ENCODE results near the gene ALDOA.

ALDOA gene

DNA sequence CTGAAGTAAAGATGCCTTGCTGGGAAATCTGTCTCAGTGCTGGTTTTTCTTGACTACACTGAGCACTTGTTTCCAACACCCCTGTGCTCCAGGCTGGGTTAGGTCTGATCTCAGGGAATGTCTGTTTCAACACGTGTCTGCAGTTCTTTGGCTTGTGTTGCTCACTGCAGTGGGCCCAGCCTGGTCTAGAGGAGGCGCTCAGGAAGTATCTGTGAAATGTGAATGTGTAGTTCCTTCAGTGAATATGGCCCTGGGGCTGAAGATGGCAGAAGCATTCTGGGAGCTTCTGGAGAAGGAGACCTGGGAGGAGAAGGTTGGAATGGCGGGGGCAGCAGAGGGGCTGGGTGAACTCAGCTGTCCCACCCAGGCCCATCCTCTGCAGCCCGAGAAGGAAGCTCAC, 38.5 kb downstream of the ALDOA start:
- Histone ChIP-seq H3K27ac (ENCODE audit: low read depth, low read length) (no peak overlapping the region), H3F3A (ENCODE audit: control insufficient read depth, insufficient read depth) (no peaks in the 10 kb centered on the region), H3K4me3 (ENCODE audit: low read length) (no peak overlapping the region), H3K9me3 (ENCODE audit: control insufficient read depth, insufficient read depth, low read length) (no peaks in the 10 kb centered on the region), H4K20me1 (ENCODE audit: control insufficient read depth, insufficient read depth, low read depth, low read length) (no peaks in the 10 kb centered on the region), H3K27me3 (ENCODE audit: control insufficient read depth, low read length) (no peaks in the 10 kb centered on the region), H3K9me2 (replicated peaks; ENCODE audit: control insufficient read depth, low read length) (no peaks in the 10 kb centered on the region), H3K4me1 (ENCODE audit: control insufficient read depth, low read length) (no peaks in the 10 kb centered on the region), H3K36me3 (ENCODE audit: control insufficient read depth, low read length) (no peaks in the 10 kb centered on the region; the same call in 1 of the 2 replicates), H3K4me2 (ENCODE audit: low read length) (no peak overlapping the region), H3K79me2 (ENCODE audit: control insufficient read depth, low read length) (no peaks in the 10 kb centered on the region)
- TF ChIP-seq, protein P1, sequence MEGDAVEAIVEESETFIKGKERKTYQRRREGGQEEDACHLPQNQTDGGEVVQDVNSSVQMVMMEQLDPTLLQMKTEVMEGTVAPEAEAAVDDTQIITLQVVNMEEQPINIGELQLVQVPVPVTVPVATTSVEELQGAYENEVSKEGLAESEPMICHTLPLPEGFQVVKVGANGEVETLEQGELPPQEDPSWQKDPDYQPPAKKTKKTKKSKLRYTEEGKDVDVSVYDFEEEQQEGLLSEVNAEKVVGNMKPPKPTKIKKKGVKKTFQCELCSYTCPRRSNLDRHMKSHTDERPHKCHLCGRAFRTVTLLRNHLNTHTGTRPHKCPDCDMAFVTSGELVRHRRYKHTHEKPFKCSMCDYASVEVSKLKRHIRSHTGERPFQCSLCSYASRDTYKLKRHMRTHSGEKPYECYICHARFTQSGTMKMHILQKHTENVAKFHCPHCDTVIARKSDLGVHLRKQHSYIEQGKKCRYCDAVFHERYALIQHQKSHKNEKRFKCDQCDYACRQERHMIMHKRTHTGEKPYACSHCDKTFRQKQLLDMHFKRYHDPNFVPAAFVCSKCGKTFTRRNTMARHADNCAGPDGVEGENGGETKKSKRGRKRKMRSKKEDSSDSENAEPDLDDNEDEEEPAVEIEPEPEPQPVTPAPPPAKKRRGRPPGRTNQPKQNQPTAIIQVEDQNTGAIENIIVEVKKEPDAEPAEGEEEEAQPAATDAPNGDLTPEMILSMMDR (IDR thresholded peaks at IDR 0.05; ENCODE audit: low read depth, low read length, poor library complexity, severe bottlenecking) = no peak
- TF ChIP-seq EZH2phosphoT487 (IDR thresholded peaks at IDR 0.05; ENCODE audit: borderline replicate concordance, low read length) = no peak

DNA sequence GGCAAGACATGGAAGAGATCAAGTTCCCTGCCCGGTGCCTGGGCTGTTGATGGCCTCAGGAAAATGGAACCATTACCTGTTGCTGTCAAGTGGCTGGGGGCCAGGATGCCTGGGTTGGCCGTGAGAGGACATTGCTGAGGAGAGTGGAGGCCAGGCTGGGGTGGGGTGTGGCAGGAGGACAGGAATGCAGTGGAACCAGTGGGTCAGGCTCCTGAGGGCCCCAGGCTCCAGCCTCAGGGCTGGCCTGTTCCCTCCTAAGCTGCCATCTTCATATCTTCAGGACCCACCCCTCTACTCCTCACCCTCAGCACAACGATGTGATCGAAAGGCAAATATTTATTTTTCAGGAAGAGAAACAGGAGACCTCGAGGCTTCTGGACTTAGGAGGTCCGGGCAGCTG, 38.9 kb downstream of the ALDOA start:
- TF ChIP-seq EZH2phosphoT487 (IDR thresholded peaks at IDR 0.05; ENCODE audit: borderline replicate concordance, low read length) = no peak
- TF ChIP-seq, protein P1 (IDR thresholded peaks at IDR 0.05; ENCODE audit: low read depth, low read length, poor library complexity, severe bottlenecking) = no peak
- Histone ChIP-seq H3K36me3 (ENCODE audit: control insufficient read depth, low read length) (no peaks in the 10 kb centered on the region; the same call in 1 of the 2 replicates), H3K27ac (ENCODE audit: low read depth, low read length) (no peak overlapping the region), H3K9me3 (ENCODE audit: control insufficient read depth, insufficient read depth, low read length) (no peaks in the 10 kb centered on the region), H4K20me1 (ENCODE audit: control insufficient read depth, insufficient read depth, low read depth, low read length) (no peaks in the 10 kb centered on the region), H3K79me2 (ENCODE audit: control insufficient read depth, low read length) (no peaks in the 10 kb centered on the region), H3K27me3 (ENCODE audit: control insufficient read depth, low read length) (no peaks in the 10 kb centered on the region), H3K4me2 (ENCODE audit: low read length) (no peak overlapping the region), H3K9me2 (replicated peaks; ENCODE audit: control insufficient read depth, low read length) (no peaks in the 10 kb centered on the region), H3K4me1 (ENCODE audit: control insufficient read depth, low read length) (no peaks in the 10 kb centered on the region), H3F3A (ENCODE audit: control insufficient read depth, insufficient read depth) (no peaks in the 10 kb centered on the region), H3K4me3 (ENCODE audit: low read length) (no peak overlapping the region)

DNA sequence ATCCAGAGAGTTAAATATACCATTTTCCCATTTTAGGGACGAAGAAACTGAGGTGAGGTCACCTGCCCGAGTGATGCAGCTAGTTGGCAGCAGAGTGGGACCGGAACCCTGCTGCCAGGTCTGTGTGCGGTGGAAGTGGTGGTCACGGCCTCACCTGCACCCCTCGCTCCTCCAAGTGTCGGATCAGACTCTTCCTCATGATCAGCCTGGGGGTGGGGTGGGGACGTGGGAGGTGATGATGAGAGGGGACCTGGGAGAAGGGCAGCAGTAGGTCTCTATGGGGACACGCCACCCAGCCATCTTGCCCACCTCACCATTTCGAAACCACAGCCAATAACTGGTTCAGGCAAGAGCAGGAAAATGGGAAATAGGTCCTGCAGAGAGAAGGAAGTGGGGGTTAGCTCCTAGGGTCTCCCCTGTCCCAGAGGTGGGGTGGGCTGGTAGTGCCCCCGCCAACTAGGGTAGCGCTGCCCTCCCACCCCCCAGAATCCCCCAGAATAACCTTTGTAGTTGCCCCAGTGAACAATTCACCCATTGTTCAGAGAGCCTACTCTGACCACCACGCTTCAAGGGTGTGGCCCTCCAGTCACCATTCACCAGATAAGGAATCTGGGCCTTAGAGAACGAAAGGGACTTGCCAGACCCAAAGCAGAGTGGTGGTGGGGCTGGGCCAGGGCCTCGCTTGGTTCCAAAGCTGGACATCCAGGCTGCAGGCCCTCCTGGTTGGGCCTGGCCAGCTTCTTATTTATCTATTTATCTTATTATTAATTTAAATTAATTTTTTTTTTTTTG, 42.7 kb downstream of the ALDOA start:
- no peaks in the 10 kb centered on the region for H3K9me3 ChIP-seq (ENCODE audit: control insufficient read depth, insufficient read depth, low read length)

More for the DNA sequence above, 42.7 kb downstream of the ALDOA start:
- peaks cover 9% of the 10 kb centered on the region; the same call in 1 of the 2 replicates for H3K4me1 ChIP-seq (ENCODE audit: control insufficient read depth, low read length)
- no peaks in the 10 kb centered on the region for H3K9me2 ChIP-seq (replicated peaks; ENCODE audit: control insufficient read depth, low read length)
- peaks cover 3% of the 10 kb centered on the region; the same call in 1 of the 2 replicates for H3K36me3 ChIP-seq (ENCODE audit: control insufficient read depth, low read length)
- H4K20me1 ChIP-seq (ENCODE audit: control insufficient read depth, insufficient read depth, low read depth, low read length) = no peaks in the 10 kb centered on the region
- H3F3A ChIP-seq (ENCODE audit: control insufficient read depth, insufficient read depth) = no peaks in the 10 kb centered on the region
- no peak overlapping the region for H3K4me2 ChIP-seq (ENCODE audit: low read length)
- no peaks in the 10 kb centered on the region for H3K79me2 ChIP-seq (ENCODE audit: control insufficient read depth, low read length)
- TF ChIP-seq, protein P1 (IDR thresholded peaks at IDR 0.05; ENCODE audit: low read depth, low read length, poor library complexity, severe bottlenecking) = no peak
- no peak for TF ChIP-seq EZH2phosphoT487 (IDR thresholded peaks at IDR 0.05; ENCODE audit: borderline replicate concordance, low read length)
- H3K27me3 ChIP-seq (ENCODE audit: control insufficient read depth, low read length) = no peaks in the 10 kb centered on the region
- H3K4me3 ChIP-seq (ENCODE audit: low read length) = no peak overlapping the region
- no peak overlapping the region for H3K27ac ChIP-seq (ENCODE audit: low read depth, low read length)

Measured in DOHH2 (cell line).